K562 (cell line): ENCODE data around the gene PDE6G.

Experiments
- ATF7 ChIP-seq: fragments of 450-650 bp; IDR thresholded peaks from 2 replicates; pipeline ENCODE4 v1.7.1; 2014; ENCODE audit warnings: mild to moderate bottlenecking, moderate library complexity
- ELF4 ChIP-seq: fragments of 450-650 bp; formaldehyde crosslinking; IDR thresholded peaks from 2 replicates; pipeline ENCODE4 v1.4.0; 2022; ENCODE audit warnings: missing genetic modification characterization
- MYNN ChIP-seq, 2 experiments: sonication (generic); formaldehyde crosslinking in 1 of 2; IDR thresholded peaks; 2 replicates each; pipeline versions ENCODE4 v1.5.0 to v1.6.1; 2016 to 2020; ENCODE audit warnings: antibody characterized with exemption in 1 of 2, missing genetic modification reagents in 1 of 2
- PHF21A ChIP-seq: fragments of 450-650 bp; IDR thresholded peaks from 2 replicates; pipeline ENCODE4 v1.6.1; 2017; ENCODE audit warnings: low read depth, borderline replicate concordance
- PREB ChIP-seq: sonication (generic); formaldehyde crosslinking; IDR thresholded peaks from 2 replicates; pipeline ENCODE4 v1.8.1; 2023; ENCODE audit warnings: mild to moderate bottlenecking, missing genetic modification reagents

DNA sequence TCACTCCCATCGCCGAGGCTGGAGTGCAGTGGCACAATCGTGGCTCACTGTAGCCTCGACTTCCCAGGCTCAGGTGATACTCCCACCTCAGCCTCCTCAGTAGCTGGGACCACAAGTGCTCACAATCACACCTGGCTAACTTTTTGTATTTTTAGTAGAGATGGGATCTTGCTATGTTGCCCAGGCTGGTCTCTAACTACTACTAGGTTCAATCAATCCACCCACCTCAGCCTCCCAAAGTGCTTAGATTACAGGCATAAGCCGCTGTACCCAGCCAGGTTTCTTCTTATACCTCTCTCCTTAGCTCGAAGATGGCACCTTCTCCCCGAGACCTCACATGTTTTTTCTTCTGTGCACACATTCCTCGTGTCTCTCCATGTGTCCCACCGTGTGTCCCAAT is 16.3 kb downstream of the PDE6G start:
- TF ChIP-seq ATF7: no peak
- TF ChIP-seq PHF21A: no peak
- TF ChIP-seq PREB (CRISPR knock-in tag): no peak
- no peak for TF ChIP-seq ELF4 (CRISPR knock-in tag)
- no peak for TF ChIP-seq MYNN (IDR thresholded peaks at IDR 0.05)
- TF ChIP-seq MYNN (CRISPR knock-in tag; IDR thresholded peaks at IDR 0.05): no peak
